Right atrium auricular region (tissue), 2 donors: ENCODE measurements around the gene EFL1. TPM values are rescaled to one million over a fixed set of nuclear protein-coding genes. Genes with fewer than 3 reads are reported as not detected.

Experiments used
- DNase-seq: peaks from one replicate; pipeline ENCODE4 v3.0.0-alpha.2; 2019; ENCODE audit warnings: low spot score
- H3K27ac ChIP-seq, 2 donors: fragments of 200-600 bp; sonication (generic); 1 replicate in 1 of 2; 2 replicates in 1 of 2; pipeline ENCODE4 v1.5.1; 2016 to 2019
- H3K27me3 ChIP-seq, 2 donors: fragments of 200-600 bp; sonication (generic); one replicate each; pipeline versions ENCODE4 v1.5.1 to v1.6.0; 2017 to 2019
- H3K36me3 ChIP-seq: fragments of 200-600 bp; sonication (generic); one replicate; pipeline ENCODE4 v1.5.1; 2016
- H3K4me1 ChIP-seq, 2 donors: fragments of 200-600 bp; sonication (generic); one replicate each; pipeline versions ENCODE4 v1.5.1 to v1.6.0; 2017 to 2019
- H3K4me3 ChIP-seq, 2 donors: fragments of 200-600 bp; sonication (generic); 1 replicate in 1 of 2; 2 replicates in 1 of 2; pipeline ENCODE4 v1.5.1; 2017 to 2019; ENCODE audit warnings: mild to moderate bottlenecking in 1 of 2, moderate library complexity in 1 of 2
- H3K9me3 ChIP-seq, 2 donors: fragments of 200-600 bp; sonication (generic); one replicate each; pipeline ENCODE4 v1.5.1; 2019
- total RNA-seq, 2 donors: library from RNA; depleted of rRNA; stranded (reverse); fragments of >200 nt; gene quantifications; one replicate each; pipeline ENCODE4 v1.1.0, GENCODE V29; 2016
- TF ChIP-seq, protein P1 (sequence below), 2 donors: fragments of 200-600 bp; sonication (generic); IDR thresholded peaks; one replicate each; pipeline ENCODE4 v1.5.1; 2019; ENCODE audit warnings: antibody characterized with exemption in 2 of 2

Gene EFL1
- total RNA-seq, 2 donors from 2014 or later = 11.0 to 14.2 TPM

DNA sequence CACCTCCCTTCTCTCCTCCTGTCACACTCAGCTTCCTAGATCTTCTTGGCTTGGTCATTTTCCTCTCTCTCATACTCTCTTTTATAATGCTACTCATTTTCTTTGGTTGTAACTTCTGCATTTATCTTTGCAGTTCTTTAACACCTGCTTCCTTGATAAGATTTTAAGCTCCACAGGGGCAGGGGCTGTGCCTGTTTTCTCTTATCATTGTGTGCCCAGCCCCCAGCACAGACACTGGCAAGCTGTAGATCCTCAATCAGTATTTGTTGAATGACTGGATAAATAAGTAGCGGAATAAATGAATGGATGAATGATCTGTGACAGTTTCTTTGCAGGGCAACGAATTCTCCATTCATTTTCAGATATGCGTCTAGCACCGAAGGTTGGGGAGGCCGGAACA lies 152.4 kb downstream of the EFL1 start:
- Histone ChIP-seq H3K27ac (no peak overlapping the region), H3K27me3 (no peaks in the 10 kb centered on the region), H3K9me3 (no peaks in the 10 kb centered on the region), H3K4me1 (no peaks in the 10 kb centered on the region), H3K36me3 (no peaks in the 10 kb centered on the region), H3K4me3 (no peak overlapping the region)
- DNase-seq = no peak
- TF ChIP-seq, protein P1, sequence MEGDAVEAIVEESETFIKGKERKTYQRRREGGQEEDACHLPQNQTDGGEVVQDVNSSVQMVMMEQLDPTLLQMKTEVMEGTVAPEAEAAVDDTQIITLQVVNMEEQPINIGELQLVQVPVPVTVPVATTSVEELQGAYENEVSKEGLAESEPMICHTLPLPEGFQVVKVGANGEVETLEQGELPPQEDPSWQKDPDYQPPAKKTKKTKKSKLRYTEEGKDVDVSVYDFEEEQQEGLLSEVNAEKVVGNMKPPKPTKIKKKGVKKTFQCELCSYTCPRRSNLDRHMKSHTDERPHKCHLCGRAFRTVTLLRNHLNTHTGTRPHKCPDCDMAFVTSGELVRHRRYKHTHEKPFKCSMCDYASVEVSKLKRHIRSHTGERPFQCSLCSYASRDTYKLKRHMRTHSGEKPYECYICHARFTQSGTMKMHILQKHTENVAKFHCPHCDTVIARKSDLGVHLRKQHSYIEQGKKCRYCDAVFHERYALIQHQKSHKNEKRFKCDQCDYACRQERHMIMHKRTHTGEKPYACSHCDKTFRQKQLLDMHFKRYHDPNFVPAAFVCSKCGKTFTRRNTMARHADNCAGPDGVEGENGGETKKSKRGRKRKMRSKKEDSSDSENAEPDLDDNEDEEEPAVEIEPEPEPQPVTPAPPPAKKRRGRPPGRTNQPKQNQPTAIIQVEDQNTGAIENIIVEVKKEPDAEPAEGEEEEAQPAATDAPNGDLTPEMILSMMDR (IDR thresholded peaks at IDR 0.05) = no peak

DNA sequence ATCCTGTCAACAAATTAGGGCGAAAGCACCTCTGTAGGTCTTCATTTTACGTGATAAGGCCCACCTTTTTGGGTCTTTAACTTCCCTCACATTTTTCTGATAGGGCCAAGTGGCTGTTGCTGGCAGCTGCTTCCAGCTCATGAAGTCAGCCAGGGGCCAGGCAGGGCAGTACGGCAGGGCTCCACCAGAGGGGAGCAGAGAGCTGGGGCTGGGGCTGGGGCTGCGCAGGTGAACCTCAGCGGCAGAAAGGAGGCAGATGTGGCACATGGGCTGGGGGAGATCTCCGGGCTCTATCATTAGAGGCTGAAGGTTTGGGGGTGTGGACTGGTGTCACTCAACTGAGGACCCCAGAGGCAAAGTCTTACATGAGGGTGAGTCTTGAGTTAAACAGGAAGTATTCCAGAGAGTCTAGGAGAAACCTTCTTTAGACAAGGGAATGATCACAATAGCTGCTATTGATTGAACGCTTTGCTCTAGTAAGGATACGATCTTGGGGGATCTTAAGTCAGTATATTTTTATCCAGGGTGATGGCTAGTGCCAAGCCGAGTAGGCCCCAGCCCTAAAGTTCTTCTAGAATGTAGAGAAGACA lies 153.9 kb downstream of the EFL1 start:
- no peak overlapping the region for H3K27ac ChIP-seq
- no peaks in the 10 kb centered on the region for H3K36me3 ChIP-seq
- H3K9me3 ChIP-seq = no peaks in the 10 kb centered on the region
- no peaks in the 10 kb centered on the region for H3K27me3 ChIP-seq
- H3K4me3 ChIP-seq = no peak overlapping the region
- H3K4me1 ChIP-seq = no peaks in the 10 kb centered on the region
- no peak for DNase-seq
- TF ChIP-seq, protein P1 (IDR thresholded peaks at IDR 0.05) = peak; percentile 52 to 82

DNA sequence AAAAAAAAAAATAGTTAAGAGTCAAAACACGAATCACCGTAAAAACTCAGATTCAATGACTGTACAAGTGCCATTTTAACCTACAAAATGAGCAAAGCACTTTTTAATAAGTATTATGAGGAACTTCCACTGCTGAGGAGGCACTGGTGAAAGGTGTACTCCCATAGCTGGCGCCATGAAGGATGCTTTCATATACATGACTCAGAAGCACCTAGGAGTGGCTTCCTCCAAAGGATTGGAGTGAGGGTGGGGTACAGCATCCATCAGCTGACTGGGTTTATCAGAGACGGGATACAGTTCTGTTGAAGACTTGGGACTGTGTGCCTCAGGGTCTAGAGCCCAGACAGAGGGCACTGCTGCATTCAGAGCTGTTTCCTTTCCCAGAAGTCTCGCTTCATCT lies 155.9 kb downstream of the EFL1 start:
- no peak overlapping the region for H3K27ac ChIP-seq
- no peaks in the 10 kb centered on the region for H3K27me3 ChIP-seq
- no peaks in the 10 kb centered on the region for H3K9me3 ChIP-seq
- no peak for DNase-seq
- H3K4me3 ChIP-seq = no peak overlapping the region
- TF ChIP-seq, protein P1 (IDR thresholded peaks at IDR 0.05) = no peak
- no peaks in the 10 kb centered on the region for H3K4me1 ChIP-seq
- no peaks in the 10 kb centered on the region for H3K36me3 ChIP-seq

DNA sequence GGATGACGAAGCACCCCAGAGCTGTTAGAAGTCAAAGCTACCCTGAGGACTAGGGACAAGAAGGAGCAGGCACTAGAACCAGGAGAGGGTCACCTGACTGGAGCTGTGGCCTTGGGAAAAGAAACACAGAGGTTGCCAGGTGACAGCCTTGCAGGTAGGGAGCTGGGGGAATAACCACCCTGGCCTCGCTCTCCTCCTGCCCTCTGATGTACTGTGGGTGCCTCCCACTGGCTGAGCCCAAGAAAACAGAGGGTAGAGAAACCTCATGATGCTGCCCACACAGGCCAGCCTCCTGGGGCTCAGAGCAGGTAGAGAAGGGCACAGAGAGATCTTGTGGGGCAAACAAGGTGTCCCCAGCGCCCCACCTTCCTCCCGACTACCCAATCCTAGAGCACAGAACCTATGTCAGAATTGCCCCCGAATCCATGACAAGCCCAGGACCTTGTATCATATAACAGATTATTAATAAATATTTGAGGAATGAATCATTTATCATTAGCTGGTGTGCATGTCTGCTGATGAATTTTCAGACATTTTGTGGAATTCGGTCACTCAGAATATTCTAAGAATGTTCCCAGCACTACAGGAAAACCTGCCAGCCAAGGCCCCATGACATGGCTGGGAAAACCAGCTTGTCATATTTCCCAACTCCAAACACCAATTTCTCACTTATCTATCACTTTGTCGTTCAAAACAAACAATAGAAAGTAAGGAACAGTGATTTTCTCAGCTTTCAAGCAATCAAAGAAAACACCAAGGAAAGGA lies 156.9 kb downstream of the EFL1 start:
- no peaks in the 10 kb centered on the region for H3K27me3 ChIP-seq
- H3K4me1 ChIP-seq = no peaks in the 10 kb centered on the region
- H3K4me3 ChIP-seq = no peak overlapping the region
- H3K27ac ChIP-seq = no peak overlapping the region
- H3K9me3 ChIP-seq = no peaks in the 10 kb centered on the region
- TF ChIP-seq, protein P1 (IDR thresholded peaks at IDR 0.05) = no peak
- no peaks in the 10 kb centered on the region for H3K36me3 ChIP-seq
- DNase-seq = no peak

DNA sequence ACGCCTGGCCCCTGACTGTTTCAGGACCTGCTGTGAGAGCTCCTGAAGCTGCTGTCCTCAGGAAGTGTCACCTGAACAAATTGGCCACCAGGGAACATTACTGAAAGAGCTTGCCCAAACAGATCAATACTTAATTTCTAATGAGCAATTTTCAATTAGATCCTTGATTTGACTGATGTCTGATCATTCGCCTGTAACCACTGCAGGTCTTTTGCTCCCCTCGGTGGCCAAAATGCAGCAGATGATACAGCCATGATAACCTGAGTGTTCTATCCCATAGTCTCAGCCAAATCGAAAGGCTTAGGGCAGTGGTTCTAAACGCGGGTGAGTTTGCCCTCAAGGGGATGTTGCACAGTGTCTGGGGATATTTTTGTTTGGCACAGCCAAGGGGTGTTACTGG lies 159.1 kb downstream of the EFL1 start:
- Histone ChIP-seq H3K4me1 (no peaks in the 10 kb centered on the region), H3K36me3 (no peaks in the 10 kb centered on the region), H3K4me3 (no peak overlapping the region), H3K9me3 (no peaks in the 10 kb centered on the region), H3K27ac (no peak overlapping the region), H3K27me3 (no peaks in the 10 kb centered on the region)
- no peak for DNase-seq
- TF ChIP-seq, protein P1 (IDR thresholded peaks at IDR 0.05) = peak in 1 of 2 donors; percentile 20
